OCI-M2 (cell line): Measurements from ENCODE around the gene RNF208.
A peak's percentile ranks its signal among the peaks of the same experiment; 100 is the strongest.

Source experiments
- DNase-seq: peaks from one replicate; lab custom pipeline; 2025; ENCODE audit not compliant: unreplicated experiment; lab: John Stamatoyannopoulos, UW

Gene RNF208

DNA sequence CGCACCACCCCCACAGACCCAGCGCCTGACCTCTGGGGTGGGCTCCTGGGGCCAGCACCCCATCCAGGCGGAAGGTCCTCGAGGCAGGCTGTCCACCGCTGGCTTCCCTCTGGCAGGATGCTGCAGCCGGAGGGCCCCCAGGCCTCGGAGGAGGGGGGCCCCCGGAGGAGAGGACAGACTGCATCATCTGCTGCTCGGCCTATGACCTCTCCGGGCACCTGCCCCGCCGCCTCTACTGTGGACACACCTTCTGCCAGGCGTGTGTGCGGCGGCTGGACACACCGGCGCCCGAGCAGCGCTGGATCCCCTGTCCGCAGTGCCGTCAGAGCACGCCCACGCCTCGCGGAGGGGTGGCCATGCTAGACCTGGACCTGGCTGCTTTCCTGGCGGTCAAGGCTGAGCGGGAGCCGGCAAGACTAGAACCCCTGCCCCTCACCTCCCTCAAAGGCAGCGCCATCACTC, 6.5 kb upstream of the RNF208 start:
- DNase-seq, result no peak

- DNase-seq, result no peak
Observed at GRCh38 chr9:137227853-137228505, 5.9 kb upstream of the RNF208 start.

- peak; percentile 22 for DNase-seq
Observed at GRCh38 chr9:137227054-137227852, 5.2 kb upstream of the RNF208 start, which contains the start of gene RNF224. Gene RNF224 (plus strand): TSS chr9:137227502. CDS start chr9:137228336, 834 bp downstream.

DNA sequence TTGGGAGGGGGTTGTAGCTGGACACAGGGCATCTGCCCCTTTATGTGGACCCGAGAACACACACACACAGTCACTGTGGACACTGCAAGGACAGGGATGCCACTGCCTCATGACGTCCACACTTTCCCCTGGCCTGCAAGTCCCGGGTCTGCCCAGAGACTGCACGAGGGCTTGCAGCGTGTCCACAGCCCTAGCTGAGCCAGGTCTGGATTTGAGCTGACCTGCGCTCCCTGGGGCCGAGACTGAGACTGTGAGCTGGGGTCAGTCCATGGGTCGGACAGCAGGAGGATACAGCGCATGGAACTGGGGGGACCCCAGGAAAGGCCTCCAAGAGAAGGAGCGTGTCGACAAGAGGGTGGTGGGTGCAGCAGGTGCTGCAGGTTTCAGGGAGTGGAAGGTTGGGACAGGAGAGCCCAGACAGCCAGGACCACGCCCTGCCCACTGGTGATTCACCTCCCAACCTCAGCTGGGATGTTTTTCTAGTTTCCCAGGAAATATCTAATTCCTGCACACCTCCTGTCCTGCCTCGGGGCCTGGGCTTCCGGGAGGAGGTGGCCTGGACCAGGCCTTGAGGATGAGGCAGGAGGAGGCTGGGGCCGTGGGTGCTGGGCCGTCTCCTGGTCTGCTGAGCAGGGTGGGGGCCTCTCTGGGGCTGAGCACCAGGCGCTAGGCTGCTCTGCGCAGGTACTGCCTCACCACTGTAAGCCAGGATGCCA, 4.5 kb upstream of the RNF208 start:
- DNase-seq, result no peak

DNA sequence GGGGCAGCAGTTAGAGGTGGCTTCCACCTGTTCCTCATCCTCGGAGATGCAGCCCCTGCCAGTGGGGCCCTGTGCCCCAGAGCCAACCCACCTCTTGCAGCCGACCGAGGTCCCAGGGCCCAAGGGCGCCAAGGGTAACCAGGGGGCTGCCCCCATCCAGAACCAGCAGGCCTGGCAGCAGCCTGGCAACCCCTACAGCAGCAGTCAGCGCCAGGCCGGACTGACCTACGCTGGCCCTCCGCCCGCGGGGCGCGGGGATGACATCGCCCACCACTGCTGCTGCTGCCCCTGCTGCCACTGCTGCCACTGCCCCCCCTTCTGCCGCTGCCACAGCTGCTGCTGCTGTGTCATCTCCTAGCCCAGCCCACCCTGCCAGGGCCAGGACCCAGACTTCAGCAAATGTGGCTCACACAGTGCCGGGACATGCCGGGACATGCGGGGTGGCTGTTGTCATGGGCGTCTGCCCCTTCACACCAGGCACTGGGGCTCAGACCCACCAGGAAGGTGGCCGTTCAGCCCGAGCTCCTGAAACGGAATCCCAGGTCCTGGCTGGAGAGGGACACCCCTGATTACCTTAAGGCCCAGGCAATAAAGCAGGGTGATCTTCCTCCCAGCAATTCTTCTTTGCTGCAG, 3.8 kb upstream of the RNF208 start:
- DNase-seq, result no peak

- DNase-seq, result no peak
Observed at GRCh38 chr9:137224830-137225694, 3.0 kb upstream of the RNF208 start, which contains the start of gene CYSRT1. Gene CYSRT1 (plus strand): TSS chr9:137225174. CDS start chr9:137225622, 448 bp downstream.

DNA sequence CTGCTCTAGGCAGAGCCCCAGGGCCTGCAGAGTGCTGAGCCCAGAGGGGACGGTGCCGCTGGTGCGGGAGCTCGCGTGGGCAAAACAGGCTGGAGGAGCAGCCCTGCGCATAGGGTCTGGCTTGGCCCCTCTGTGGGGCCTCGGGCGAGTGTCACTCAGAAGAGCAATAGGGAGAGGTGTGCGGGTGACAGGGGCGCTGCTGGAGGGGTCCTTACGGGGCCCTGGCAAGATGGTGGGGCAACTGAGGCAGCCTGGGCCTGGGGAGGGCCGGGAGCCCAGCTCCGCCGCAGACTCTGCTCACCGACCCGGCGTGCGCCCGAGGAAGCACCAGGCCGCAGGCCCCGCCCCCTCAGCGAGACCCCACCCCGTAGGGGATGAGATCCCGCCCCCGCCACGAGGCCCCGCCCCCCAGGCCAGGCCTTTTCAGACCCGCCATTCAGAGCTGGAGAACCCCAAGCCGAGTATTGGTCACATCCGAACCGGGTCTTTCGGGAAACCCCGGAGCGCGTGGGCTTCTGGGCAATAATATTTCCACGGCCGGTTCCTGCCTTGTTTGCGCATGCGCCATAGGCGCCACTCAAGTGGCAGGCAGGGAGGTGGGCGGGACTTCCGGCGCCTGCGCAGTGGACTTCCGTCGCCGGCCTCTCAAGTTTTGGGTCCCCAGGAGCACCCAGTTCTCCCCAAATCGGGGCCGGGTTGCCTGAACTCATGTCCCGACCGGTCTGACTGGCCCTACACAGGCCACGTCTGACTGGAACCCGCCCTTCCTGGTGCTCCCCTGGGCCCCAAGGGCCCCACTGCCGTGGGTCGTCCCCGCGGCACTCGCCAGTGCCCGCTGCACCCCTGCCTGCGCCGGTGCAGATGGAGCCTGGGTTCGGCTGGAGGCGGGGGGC, 1.3 kb upstream of the RNF208 start:
- DNase-seq, result peak; percentile 82

DNA sequence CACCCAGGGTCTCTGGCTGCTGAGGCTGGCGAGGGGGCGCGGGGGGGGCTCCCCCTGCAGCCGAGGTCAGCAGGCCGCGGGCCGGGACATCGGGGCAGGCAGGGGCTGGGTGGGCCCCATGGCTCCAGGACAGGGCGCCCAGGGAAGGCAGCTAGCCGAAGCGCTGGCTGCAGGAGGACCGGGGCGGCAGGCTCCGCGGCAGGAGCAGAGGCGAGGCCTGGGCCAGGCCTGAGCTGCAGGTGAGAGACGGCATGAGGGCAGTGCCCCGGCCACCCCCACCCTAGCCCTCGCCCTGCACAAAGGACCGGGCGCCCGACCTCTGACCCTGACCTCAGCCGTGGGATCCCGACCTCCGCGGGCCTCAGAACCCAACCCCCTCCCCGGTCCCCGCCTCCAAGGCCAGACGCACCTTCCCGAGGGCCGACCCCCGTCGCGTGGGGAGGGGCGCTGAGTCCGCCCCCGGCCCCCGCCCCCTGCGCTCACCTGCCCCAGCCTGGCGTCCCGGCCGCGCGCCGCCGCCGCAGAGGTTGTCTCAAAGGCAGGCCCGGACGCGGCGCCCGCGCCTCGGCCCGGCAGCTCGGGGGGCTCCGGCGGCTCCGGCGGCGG, 431 bp downstream of the RNF208 start:
- no peak for DNase-seq

DNA sequence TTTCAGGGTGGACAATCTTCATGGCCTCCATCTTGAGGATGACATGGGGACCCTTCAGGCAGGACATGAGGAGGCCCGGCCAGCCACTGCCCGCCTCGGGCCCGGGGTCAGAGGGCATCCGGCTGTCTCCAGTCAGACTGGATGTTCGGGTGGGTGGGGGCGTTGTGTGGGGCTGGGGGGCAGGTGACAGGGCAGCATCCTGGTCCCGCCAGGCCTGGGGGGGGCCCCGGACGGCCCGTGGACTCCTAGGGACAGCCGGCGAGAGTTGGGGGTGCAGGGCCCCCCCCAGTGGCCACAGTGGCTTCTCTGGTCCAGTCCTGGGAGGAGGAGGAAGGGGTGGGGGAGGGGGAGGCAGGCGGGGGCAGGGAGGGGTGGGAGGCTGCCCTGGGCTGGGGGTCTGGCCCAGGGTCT, 940 bp downstream of the RNF208 start:
- DNase-seq, result no peak

- no peak for DNase-seq
Observed at GRCh38 chr9:137220317-137221094, 1.5 kb downstream of the RNF208 start.

- DNase-seq, result no peak
Observed at GRCh38 chr9:137219757-137220316, 2.2 kb downstream of the RNF208 start.

- peak; percentile 5 for DNase-seq
Observed at GRCh38 chr9:137218754-137219271, 3.2 kb downstream of the RNF208 start.

DNA sequence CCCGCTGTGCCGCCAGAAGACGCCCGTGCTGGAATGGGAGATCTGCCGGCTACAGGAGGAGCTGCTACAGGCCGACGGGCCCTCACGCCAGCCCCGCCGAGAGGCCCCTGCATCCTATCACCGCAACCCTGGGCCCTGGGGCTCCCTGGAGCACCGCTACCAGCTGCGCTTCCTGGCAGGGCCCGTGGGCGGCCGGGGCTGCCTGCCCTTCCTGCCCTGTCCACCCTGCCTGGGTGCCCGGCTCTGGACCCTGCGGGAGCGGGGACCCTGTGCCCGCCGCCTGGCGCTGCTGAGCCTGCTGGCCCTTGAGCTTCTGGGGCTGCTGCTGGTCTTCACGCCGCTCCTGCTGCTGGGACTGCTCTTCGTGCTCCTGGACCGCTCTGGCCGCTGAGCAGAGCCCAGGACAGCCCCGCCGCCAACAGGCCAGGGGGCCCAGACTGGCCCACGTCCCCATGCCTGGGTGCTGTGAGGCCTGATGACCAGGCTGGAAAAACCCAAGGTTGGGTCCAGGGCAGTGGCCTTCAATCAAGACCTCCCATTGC, 3.8 kb downstream of the RNF208 start:
- no peak for DNase-seq

DNA sequence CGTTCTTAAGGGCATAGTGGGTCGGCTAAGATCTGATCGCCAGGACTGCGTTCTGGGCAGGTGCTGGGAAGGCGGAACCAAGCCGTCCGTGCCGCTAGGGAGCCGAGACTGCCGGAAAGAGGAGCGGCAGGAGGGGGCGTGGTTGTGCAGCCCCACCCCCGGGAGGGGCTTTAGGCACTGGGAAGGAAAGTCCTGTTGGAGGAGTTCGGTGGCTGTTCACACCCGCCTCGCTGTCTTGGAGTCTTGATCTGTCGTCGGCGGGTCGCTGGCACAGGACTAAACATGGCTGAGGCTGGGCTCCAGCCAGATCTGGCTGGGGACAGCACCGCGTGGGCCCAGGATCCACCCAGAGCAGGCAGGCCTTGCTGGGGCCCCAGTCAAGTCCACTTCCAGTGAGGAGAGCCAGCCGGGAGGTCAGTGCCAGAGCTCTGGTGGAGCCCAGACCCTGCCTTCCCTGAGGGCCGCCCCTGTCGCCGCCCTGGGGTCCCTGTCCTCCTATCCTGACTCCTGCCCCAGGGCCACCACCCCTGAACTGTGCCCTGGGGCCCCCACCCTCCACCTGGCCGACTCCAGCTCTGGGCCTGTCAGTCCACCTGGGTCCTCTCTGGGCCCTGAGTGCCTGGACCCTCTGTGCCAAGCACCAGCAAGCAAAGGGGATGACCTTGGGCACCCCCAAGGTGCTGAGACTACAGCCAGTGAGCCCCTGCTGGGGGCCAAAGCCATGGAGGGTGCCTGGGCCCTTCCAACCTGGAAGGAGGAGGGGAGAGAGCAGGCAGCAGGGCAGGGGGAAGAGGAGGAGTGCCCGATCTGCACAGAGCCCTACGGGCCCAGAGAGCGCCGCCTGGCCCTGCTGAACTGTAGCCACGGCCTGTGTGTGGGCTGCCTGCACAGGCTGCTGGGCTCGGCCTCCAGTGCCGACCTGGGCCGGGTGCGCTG, 4.5 kb downstream of the RNF208 start:
- DNase-seq, result no peak

DNA sequence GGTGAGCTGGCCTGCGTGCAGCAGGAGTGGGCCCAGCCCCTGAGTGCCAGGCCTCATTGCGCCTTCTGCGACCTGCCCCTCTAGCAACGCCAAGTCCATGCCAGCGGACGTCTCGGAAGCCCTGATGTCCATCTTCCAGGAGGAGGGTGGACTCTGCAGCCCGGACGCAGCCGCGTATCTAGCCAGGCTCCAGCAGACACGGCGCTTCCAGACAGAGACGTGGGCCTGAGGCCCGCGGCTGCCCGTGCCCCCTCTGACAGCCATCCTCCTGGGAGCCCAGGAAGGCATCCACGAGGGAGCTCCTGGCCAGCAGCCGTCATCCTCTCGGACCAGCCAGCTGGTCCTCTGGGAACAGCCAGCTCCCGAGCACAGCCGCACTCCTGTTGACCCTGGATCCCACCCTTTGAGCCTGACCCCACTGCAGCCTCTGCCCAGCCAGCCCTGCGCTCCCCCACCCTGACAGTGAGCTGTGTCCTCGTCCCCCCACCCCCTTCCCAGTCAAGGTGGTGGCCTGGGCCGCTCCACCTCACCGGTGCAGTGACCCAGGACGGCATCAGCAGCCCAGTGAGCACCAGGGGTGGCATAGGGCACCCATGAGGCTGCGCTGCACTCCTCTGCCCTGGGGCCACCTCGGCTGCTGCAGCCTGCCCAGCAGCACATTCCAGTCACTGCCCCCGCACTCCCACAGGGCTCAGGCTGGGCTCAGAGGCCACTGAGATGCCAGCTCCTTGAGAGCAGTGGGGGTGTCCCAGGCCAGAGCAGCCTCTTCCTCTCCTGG, 5.7 kb downstream of the RNF208 start:
- DNase-seq, result no peak
